HCT116 (cell line): Measurements from ENCODE around the gene DPYSL5.

Experiments used
- POLR2A ChIP-seq: IDR thresholded peaks from 2 replicates; pipeline ENCODE4 v1.7.0; 2011; ENCODE audit warnings: borderline replicate concordance; ENCODE audit not compliant: insufficient read depth, insufficient read length; ENCODE audit errors: extremely low read depth
- RAD21 ChIP-seq: IDR thresholded peaks from 2 replicates; pipeline ENCODE4 v1.6.1; 2012; ENCODE audit warnings: low read depth, mild to moderate bottlenecking
- TCF7L2 ChIP-seq: IDR thresholded peaks from 2 replicates; pipeline ENCODE4 v1.7.0; 2011; ENCODE audit warnings: borderline replicate concordance, inconsistent platforms; ENCODE audit not compliant: insufficient read depth, insufficient read length; ENCODE audit errors: extremely low read depth

DNA sequence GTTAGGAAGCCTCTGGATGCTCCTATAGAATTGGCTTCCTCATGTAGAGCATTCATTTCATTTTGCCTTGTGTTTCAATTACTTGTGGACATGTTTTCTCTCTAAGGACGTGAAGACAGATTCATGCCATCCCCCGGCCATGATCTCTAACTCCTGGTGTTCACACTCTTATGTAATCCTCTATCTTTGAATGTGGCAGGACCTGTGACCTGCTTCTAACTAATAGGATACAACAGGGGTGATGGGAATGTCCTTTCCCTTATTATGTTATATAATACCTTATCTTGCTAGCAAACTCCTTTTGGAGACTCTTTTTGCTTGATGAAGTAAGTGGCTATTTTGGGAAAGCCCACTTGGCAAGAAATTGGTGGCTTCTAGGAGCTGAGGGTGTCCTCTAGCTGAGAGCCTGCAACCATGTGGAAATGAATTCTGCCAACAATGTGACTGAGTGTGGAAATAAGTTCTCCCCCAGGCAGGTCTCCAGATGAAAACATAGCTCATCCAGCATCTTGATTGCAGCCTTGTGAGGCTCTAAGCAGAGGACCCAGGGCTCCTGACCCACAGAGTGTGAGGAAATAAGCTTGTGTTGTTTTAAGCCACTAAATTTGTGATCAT is 13.8 kb downstream of the DPYSL5 start:
- TF ChIP-seq POLR2A (no peak), RAD21 (no peak), TCF7L2 (no peak)
